GM06990 (cell line): ENCODE measurements around the gene ZNF710.

Experiments used
- DNase-seq: peaks from one replicate; pipeline ENCODE4 v3.0.0-alpha.2; 2011; ENCODE audit not compliant: insufficient read length; ENCODE audit errors: extremely low read depth
- H3K27me3 ChIP-seq: replicated peaks from 2 replicates; pipeline ENCODE4 v1.6.0; 2011; ENCODE audit warnings: low read length; ENCODE audit not compliant: control insufficient read depth, insufficient read depth
- H3K36me3 ChIP-seq: 2 replicates; pipeline ENCODE4 v1.5.1; 2011; ENCODE audit warnings: low read length; ENCODE audit not compliant: control insufficient read depth, insufficient read depth
- H3K4me3 ChIP-seq: replicated peaks from 2 replicates; pipeline ENCODE4 v1.5.1; 2011; ENCODE audit warnings: low read depth, mild to moderate bottlenecking, control low read depth, low read length
- CTCF ChIP-seq: IDR thresholded peaks from 2 replicates; pipeline ENCODE4 v1.5.1; 2011; ENCODE audit warnings: low read length, control low read depth, mild to moderate bottlenecking, inconsistent platforms; ENCODE audit not compliant: insufficient read depth, poor library complexity, severe bottlenecking

The ZNF710 gene

GRCh38 chr15:90075420-90076289 is 74.5 kb downstream of the ZNF710 start:
- Histone ChIP-seq H3K27me3 (no peaks in the 10 kb centered on the region), H3K36me3 (peaks cover 37% of the 10 kb centered on the region), H3K4me3 (no peak overlapping the region)
- DNase-seq: no peak
- no peak for TF ChIP-seq CTCF

- TF ChIP-seq CTCF: no peak
- peaks cover 46% of the 10 kb centered on the region for H3K36me3 ChIP-seq
Measured at GRCh38 chr15:90076716-90077115, 75.6 kb downstream of the ZNF710 start.

GRCh38 chr15:90078965-90079364 is 77.8 kb downstream of the ZNF710 start:
- no peak for TF ChIP-seq CTCF
- H3K36me3 ChIP-seq: peaks cover 48% of the 10 kb centered on the region
- no peak overlapping the region for H3K4me3 ChIP-seq
- H3K27me3 ChIP-seq: no peaks in the 10 kb centered on the region
- DNase-seq: no peak

More at GRCh38 chr15:90076716-90077115, 75.6 kb downstream of the ZNF710 start:
- no peaks in the 10 kb centered on the region for H3K27me3 ChIP-seq
- H3K4me3 ChIP-seq: no peak overlapping the region
- DNase-seq: no peak

- H3K27me3 ChIP-seq: no peaks in the 10 kb centered on the region
- no peak overlapping the region for H3K4me3 ChIP-seq
- DNase-seq: no peak
- H3K36me3 ChIP-seq: peaks cover 47% of the 10 kb centered on the region
- TF ChIP-seq CTCF: no peak
Measured at GRCh38 chr15:90079619-90080457, 78.7 kb downstream of the ZNF710 start.

- peaks cover 52% of the 10 kb centered on the region for H3K36me3 ChIP-seq
- no peaks in the 10 kb centered on the region for H3K27me3 ChIP-seq
- TF ChIP-seq CTCF: no peak
- H3K4me3 ChIP-seq: no peak overlapping the region
- DNase-seq: no peak
Measured at GRCh38 chr15:90080458-90080755, 79.3 kb downstream of the ZNF710 start.
